PC-3 (cell line): ENCODE measurements around the gene GINS2.

Source experiments
- CTCF ChIP-seq: fragments of 300-600 bp; sonication (generic); conservative IDR thresholded peaks from 2 replicates; pipeline ENCODE4 v1.5.1; 2017; ENCODE audit warnings: antibody characterized with exemption, low read depth, mild to moderate bottlenecking, low read length
- EZH2 ChIP-seq: fragments of 300-600 bp; sonication (generic); IDR thresholded peaks from one replicate; pipeline ENCODE4 v1.6.1; 2017; ENCODE audit warnings: antibody characterized with exemption, mild to moderate bottlenecking, low read length; ENCODE audit not compliant: unreplicated experiment

- TF ChIP-seq CTCF (no peak), EZH2 (no peak)
These were observed 15.3 kb upstream of the GINS2 start for GRCh38 chr16:85704011-85704410.
